Dedifferentiated amniotic fluid mesenchymal stem cell (primary cell): ENCODE results near the gene TTLL3.
"Not testable (repeated sequence)": the region's sequence is repeated elsewhere in the genome, so short reads cannot be mapped to it uniquely, and the experiment has no call there.

Experiments
- DNase-seq: peaks from one replicate; pipeline ENCODE4 v3.0.0-alpha.2; 2016; ENCODE audit errors: extremely low spot score

Gene TTLL3

DNA sequence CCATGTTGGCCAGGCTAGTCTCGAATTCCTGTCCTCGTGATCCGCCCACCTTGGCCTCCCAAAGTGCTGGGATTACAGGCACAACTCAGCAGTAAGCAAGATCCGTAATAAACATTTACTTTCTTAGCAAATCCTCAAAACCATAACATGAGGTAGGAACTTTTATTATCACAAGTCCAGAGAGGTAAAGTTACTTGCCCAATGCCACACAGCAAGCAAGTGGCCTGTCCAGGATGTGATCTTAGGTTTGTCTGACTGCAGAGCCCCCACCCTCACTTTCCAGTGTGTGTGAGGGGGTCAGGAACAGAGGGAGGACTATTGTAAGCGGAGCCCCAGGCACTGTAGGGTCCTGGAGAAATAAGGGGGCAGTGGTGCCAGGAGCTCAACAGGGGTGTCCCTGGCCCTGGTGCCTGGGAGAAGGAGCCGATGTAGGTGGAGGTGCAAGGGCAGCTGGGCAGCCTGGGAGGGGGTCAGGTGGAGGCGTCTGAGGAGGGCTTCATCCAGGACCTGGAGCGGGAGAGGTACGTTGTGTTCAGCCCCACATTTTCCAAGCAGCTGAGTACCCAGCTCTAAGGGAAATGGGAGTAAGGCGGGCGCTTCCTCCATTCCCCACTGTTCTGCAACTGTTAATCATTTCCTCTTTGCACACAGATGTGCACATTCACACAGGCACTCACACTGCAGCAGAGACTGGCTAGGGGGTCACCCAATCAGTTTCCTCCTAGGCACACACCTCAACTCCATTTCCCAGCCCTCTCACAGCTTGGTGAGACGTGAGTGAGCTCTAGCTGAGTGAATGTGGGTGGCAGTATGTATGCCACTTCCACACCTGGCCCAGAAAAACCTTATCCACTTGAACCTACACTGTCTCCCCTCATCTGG, 27.9 kb downstream of the TTLL3 start:
- no peak for DNase-seq

DNA sequence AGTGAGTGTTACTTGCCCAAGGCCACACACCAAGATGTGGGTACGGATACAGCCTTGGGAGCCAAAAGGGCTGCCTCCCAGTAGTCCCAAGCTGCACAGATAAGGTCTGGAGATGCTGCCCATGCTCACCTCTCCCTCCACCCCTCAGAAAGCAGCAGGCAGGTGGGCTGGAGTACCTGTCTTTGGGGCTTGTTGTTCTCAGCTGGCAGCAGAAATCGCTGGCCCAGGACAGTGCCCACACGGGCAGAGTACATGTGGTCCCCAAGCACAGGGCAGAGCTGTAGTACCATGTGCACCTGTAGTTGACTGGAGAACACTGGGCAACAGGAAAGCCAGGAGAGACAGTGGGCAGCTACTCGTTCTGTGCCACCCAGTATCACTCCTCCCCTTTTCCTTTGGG, 28.8 kb downstream of the TTLL3 start:
- no peak for DNase-seq

DNA sequence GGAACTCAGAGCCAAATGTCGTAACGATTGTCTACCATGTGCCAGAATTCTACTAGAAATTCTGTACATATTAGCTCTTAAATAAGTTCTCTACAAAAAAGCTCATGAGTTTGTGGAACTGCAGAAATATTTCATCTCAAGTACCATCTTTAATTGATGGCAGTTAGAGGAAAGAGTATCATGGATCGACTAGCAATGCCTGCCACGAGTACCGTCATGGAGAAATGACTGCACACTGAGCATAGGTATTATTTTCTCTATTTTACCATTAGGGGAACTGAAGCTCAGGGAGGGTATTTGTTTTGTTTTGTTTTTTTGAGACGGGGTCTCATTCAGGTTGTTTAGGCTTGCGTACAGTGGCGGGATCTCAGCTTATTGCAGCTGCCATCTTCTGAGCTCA, 31.0 kb downstream of the TTLL3 start:
- no peak for DNase-seq

DNA sequence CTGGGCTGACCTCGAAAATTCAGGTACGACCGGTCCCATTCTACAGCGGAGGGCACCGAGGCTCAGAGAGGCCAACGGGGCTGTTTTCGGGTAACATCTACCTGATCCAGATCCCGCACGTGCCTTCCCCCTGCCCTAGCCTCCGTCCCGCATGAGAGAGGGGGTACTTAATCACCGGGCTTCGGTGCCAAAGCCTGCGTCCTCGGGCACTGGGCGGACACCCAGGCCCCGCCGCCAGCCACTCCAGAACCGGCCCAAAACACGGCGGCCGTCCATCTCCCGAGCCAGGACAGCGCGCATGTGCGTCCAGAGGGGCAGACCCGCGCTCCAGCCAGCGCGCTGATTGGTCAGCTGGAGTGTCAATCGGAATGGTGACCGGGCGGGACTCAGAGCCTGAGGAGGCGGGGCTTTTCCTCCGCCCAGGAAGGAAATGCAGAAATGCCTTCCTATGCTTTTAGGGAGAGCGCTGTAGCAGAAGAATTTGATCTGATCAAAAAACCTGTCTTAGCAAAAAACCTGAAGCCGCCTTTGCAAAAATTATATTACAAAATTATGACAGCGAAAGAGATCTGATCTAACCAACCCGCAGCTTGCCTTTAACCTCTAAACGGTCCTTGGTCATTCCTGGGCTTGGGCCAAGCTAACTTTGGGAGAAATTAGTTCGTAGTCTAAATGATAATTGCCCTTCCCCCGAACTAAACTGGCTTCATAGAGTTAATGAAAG, 33.8 kb downstream of the TTLL3 start, which contains the start of gene RPUSD3:
TSS of gene RPUSD3 (minus strand) at position 294 of the 724 bp plus-strand sequence. CDS start at position 276, 18 bp downstream.
- peak; percentile 96 for DNase-seq

DNA sequence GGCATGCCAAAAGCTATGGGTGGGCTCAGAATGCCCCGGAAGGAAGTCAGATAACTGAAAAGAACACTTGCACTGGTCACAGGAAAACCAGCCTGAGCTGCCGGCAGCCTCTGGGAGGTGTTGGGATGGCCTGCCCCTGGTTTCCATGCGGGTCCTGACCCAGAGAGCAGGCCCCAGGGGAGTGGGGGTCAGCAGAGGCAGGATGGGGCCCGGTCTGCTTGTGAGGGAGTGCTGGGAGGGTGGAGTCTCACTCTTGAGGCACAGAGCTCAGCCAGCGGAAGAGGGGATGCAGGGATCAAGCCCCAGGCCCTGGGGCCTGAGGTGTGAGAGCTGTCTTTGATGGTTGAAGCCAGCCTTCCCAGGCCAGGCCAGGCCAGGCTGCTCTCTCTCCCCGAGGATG, 36.2 kb downstream of the TTLL3 start:
- no peak for DNase-seq

DNA sequence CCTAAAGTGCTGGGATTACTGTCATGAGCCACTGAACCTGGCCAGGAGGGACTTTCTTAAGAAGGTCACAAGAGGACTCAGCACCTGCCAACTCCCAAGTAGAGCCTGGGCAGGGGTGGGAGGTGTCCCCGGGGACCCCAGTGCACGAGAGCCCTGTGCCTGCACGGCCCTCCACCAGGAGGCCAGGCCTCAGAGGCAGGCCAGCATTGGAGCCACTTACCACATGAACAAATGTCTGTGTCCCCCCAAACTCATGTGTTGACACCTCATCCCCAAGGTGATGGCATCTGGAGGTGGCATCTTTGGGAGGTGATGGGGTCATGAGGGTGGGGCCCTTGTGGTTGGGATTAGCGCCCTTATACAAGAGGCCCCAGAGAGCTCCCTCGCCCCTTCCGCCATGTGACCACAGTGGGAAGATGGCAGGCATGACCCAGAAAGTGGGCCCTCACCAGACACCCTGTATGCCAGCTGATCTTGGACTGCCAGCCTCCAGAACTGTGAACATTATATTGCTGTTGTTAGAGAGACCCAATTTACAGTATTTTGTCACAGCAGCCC, 36.9 kb downstream of the TTLL3 start:
- no peak for DNase-seq

DNA sequence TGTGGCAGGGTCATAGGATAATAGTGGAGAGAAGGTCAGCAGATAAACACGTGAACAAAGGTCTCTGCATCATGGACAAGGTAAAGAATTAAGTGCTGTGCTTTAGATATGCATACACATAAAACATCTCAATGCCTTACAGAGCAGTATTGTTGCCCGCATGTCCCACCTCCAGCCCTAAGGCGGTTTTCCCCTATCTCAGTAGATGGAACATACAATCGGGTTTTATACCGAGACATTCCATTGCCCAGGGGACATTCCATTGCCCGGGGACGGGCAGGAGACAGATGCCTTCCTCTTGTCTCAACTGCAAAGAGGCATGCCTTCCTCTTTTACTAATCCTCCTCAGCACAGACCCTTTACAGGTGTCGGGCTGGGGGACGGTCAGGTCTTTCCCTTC, 37.8 kb downstream of the TTLL3 start:
- DNase-seq: not testable (repeated sequence)

DNA sequence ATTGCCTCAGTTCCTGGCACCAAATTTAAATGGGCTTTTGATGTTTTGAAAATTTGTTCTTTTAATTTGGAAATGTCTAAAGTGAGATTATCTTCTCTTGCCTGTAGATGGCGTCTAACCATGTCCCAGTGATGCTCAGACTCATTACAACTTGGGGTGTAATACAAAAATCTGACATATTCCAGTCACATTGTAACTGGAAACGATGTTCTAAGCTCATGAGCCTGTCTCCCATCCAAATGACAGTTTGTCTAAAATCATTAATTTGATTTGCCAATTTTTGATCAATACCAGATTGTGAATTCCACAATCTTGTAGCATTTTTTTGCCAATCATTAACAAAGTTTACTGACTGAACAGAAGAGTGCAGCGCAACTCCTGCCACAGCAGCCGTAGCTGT, 38.8 kb downstream of the TTLL3 start:
- peak; percentile 44 for DNase-seq

DNA sequence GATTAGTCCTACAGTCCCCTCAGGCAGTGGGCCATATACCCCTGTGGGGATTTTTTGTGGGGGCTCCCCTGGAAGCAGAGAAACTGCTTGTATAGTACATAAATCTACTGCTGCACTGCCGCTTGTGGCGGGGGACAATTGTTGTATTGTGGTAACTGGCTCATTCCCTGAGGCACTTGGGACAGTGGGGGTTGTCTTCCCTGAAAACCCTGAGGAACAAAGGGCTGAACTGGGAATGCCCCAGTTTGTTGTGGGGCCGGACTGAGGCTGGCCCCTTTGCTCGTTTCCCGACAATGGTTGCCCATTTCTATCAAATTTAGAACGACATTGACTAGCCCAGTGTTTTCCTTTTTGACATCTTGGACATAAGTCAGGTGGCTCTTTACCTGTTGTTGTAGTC, 41.3 kb downstream of the TTLL3 start:
- not testable (repeated sequence) for DNase-seq

DNA sequence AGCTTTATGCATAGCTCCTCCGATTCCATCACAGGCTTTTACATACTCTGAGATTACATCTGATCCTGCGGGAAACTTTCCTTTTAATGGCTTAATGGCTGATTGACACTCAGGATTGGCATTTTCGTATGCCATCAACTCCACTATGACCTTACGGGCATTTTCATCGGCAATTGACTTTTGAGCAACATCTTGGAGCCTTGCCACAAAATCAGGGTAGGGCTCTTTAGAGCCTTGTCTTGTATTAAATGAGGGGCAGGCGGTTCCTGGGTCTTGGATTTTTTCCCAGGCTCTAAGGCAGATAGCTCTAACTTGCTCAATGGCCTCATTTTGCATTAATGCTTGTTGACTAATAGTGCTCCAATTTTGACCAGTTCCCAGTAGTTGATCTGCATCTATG, 41.9 kb downstream of the TTLL3 start:
- not testable (repeated sequence) for DNase-seq

DNA sequence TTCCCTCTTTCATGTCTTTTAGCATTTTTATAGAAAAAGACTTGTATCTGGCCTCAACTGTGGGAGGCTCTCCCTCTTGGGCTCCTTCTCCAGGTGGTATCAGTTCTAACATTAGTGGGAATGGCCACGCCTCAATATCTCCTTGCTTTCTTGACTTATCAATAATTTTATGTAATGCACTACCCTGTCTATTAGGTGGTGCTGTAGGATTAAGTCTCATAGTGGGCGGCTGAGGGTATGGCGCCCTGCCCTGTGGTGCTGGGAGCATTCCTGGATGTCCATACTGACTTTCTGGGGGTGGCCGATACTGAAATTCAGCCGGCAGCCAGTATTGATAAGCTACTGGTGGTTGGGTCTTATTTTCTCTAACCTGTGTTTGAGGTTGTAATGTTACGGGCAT, 42.5 kb downstream of the TTLL3 start:
- DNase-seq: no peak

DNA sequence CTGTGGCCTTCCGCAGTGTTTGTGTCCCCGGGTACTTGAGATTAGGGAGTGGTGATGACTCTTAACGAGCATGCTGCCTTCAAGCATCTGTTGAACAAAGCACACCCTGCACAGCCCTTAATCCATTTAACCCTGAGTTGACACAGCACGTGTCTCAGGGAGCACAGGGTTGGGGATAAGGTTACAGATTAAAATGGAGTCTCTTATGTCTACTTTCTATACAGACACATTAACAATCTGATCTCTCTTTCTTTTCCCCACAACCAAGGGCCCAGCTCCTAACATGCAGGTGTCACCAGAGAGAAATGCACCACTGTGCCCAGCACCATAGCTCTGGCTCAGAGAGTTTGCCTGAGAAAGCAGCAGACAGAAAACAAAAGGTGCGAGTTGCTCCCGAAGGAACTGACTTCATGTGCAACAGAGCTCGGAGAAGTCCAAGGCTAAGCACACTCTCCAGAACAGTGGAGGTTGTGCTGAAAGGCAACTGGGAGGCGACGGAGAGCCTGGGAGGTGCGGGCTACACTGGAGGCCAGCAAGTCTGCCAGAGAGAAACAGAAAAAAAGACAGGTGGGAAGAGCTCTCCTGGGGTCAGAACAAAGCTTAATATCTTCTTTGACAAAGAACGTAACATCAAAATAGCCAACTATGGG, 44.4 kb downstream of the TTLL3 start:
- not testable (repeated sequence) for DNase-seq

DNA sequence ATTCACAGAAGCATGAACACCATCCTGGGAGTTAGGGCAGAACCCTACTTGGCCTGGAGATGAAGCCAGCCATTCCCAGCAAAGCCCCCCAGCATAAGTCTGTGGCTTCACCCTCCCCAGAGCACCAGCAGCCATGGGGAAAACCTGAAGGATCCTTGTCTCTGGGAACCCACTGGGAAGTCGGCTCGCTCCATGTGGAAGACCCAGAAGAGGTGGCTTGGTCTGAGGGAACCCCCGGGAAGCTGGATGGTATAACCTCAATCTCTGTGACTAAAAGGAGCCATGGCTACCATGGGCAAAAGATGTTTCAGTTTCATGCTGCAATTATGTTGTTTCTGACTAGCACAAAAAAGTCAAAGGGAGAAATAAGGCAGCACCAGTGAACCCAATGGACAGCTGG, 45.5 kb downstream of the TTLL3 start:
- DNase-seq: no peak

DNA sequence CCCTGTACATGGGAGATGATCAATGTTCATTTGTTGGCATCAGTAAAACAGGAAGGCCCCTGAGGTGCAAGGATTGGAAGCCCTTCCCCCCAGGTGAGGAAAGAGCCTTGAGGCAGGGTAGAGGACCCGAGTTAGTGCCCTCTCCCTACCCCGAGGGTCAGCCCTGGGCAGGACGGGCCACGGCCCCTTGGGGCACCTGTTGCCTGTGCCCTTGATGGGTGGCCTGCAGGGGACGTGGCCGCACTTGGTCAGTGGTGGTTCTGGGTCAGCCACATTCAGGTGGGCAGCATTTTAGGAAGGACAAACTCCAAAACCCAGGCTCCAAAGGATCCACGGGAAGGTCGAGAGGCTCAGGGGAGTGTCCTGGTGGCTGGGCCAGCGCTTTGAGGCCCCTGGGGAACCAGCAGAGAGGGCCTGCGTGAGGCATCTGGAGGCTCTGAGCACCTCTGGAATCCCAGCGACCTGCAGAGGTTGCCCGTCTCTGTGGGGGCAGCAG, 49.5 kb downstream of the TTLL3 start:
- no peak for DNase-seq

DNA sequence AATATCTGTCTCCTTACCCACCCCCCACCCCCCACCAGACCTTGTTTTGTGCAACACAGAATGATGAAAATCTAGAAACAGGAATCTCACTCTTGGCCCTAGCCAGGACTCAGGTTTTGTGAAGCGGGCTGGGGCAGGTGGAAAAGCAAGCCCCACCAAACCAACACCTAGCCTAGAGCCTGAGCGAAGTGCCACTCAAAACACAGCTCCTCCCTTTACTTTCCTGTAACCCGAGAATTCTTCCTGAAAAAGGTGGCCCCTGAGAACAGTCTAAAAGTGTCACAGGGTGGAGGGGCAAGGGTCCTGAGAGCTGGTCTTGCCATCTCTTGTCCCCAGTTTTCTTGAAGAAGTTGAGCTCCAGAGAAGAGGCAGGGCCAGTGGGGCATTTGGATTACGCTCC, 51.1 kb downstream of the TTLL3 start:
- DNase-seq: no peak

DNA sequence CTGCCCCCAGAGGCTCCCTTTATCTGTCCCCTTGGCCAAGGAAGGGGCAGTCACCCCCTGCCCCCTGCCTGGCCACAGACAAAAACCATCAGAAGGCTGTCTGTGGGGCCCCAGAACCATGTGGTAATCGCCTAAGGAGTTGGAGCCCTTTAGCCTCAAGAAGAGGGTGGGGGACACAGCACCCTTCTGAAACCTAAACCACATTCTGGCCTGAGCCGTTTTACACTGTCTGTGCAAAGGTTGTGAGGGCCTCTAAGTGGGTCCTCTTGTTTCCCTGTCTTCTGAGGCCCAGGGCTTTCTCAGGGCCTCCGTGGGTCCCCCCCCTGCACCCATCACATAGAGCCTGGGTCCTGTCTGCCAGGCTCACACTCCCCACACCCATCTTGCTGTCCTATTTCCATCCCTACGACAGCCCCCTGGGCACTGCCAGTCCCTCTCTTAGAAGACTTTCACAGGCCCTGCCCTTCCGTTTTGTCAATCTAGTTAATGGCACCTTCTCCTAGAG, 51.6 kb downstream of the TTLL3 start:
- DNase-seq: no peak

DNA sequence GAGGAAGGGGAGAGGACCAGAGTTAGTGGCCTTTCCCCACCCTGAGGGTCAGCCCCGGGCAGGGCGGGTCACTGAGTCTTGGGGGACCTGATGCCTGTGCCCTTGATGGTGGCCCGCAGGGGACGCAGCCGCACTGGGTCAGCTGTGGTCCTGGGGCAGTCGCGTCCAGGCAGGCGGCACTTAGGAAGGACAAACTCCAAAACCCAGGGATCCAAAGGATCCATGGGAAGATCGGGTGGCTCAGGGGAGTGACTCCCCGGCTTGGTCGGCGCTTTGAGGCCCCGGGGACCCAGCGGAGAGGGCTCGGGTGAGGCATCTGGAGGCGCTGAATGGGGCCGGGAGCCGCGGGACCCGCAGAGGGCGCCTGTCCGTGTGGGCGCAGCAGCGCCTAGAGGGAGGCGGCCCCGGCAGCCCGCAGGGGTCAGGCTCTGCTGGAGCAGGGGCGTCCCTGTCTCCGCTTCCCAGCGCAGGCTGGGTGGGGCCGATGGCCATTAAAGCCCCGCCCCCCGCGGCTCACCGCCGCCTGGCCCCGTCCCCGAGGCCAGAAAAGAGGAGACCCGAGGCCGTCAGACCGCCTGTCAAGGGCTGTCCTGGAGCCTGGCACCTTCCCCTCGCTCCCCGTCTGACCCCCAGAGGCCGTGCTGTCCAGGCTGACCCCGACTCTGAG, 52.5 kb downstream of the TTLL3 start:
- DNase-seq: no peak

DNA sequence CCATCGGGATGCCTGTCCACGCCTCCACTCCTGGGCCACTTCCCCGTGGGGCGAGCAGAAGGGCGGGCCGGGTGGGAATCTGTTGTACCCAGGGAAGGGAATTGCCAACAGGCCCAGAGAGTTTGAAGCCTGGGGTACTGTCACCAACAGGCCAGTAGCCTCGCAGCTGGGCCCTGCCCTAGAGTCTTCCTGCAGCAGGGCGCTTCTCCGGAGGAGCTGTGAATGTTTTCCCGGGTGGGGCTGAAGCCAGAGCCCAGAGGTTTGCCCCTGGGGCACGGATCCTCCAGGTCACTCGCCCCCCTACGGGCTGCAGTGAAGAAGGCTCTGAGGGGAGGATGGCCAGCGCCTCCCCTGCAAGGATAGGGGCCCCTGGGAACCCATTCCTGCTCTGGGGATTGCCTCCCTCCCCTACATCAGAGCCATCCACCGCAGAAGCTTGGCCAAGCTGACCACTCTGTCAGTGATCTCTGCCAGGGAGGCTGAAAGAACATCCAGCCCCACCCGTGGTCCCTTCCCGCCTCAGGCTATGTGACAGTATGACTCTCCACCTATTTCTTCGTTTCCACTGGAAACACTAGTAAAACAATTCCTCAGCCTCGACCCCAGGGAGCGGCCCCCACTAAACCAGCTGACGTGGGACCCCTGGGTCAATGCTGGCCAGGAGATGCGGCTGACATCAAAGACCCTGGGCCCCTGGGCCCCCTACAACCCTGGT, 53.2 kb downstream of the TTLL3 start:
- no peak for DNase-seq

DNA sequence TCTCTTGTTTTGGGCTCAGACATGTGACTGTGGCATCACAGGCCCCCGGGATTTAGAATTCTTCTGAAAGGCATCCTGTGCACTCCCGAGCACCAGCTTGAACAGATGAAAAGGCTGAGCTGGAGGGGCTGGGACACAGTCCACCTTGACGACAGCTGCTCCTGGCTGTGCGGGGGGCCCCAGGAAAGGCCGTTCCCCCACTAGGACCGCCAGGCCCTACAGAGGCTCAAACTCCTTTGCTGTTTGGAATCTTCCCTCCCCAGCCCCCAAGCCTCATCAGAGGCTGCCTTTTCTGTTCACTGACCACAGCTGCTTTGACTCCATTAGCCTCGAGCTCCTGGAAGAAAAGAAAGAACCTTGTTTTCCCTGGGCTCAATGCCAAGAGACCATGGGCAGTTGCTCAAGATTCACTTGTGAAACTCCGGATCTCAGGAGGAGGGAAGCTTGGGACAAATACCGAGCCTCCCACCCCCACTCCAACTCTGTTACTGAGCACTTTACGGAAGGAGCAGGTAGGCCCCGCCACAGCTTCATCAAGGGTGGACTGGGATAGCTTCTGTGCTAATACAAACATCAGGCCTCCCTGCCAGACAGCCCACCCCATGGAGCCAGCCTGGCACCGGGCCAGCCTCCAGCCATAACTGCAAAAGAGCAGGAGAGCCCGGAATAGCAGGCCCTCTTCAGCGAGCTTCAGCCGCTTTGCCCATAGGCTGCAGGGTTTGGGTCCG, 54.3 kb downstream of the TTLL3 start:
- peak; percentile 46 for DNase-seq

DNA sequence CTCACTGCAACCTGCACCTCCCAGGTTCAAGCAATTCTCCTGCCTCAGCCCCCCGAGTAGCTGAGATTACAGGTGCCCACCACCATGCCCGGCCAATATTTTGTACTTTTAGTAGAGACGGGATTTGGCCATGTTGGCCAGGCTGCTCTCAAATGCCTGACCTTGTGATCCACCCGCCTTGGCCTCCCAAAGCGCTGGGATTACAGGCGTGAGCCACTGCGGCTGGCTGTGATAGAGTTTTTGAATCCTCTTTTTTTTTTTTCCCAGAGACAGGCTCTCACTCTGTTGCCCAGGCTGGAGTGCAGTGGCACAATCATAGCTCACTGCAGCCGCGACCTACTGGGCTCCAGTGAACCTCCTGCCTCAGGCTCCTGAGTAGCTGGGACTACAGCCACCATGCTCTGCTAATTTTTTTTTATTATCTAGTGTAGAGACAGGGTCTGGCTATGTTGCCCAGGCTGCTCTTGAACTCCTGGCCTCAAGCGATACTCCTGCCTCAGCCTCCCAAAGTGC, 55.1 kb downstream of the TTLL3 start:
- DNase-seq: not testable (repeated sequence)
